DMS114 treated with DMSO at 0.1 percent for 48 hours (cell line): Measurements from ENCODE around the gene RPS6KA3.
"Not testable (repeated sequence)": the region's sequence is repeated elsewhere in the genome, so short reads cannot be mapped to it uniquely, and the experiment has no call there.

Source experiments
- DNase-seq: peaks from one replicate; lab custom pipeline; 2025; ENCODE audit not compliant: unreplicated experiment; lab: John Stamatoyannopoulos, UW

RPS6KA3 gene

GRCh38 chrX:20149326-20149725, 117.4 kb downstream of the RPS6KA3 start:
- no peak for DNase-seq

GRCh38 chrX:20147561-20147960, 119.1 kb downstream of the RPS6KA3 start:
- no peak for DNase-seq

- DNase-seq = no peak
These were observed 122.2 kb downstream of the RPS6KA3 start for GRCh38 chrX:20144491-20144890.

DNA sequence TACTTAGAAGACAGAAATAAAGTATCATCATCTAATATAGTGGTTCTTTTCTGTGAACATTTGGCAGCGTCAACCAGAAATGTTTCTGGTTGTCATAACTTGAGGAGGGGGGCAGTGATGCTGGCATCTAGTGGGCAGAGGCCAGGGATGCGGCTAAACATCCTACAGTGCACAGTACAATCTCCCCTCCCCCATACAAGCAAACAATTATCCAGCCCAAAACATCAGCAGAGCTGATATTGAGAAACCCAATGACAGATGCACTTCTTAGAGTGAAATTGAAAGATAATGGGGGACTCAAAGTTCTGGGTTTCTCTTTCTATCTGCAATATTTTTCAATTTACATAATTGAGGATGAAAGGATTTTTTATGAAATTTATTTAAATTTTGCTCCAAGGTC, 123.1 kb downstream of the RPS6KA3 start:
- no peak for DNase-seq

- DNase-seq = no peak
These were observed 123.6 kb downstream of the RPS6KA3 start for GRCh38 chrX:20143111-20143510.

DNA sequence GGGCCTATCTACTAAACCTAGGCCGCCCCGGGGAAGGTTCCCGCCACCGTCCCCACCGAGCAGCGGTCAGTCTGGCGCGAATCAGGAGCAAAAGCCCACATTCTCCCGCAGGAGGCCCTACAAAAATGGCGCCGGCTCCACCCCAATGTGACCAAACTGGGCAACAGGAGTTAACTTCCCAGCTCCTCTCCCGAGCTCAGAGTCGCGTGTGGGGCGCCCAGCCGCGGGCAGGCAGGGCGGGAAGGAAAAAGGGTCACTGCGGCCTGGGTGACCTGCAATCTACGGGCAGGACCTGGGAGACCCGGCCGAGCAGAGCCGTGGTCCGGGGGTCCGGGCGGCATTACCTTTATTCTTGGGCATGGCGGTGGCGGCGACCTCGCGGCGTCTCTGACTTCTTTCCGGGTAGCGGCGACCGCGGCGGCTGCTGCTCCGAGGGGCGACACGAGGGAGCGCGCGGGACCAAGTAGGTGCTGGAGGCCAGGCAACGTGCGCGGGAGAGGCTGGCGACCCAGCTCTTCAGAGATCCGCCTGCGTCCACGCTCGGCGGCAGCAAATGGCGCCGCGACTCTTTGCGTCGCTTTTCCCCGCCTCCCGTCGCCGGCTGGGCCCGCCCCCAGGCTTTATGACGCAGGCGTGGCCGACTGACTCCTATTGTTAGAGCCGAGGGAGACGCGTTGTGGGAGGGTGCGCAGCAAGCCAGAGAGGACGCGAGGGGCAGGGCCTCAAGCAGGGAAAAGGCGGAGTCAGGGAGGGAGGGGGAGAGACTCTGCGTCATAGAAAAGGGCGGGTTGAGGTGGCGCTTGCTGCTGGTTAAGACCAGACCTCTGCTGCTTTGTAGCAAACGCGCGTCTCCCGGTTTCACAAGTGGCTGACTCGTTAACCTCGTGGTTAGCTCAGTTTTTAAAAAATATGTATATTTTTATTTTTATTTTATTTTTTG, 125.2 kb downstream of the RPS6KA3 start, which contains the start of gene EIF1AX:
Gene EIF1AX, minus strand, starts transcription at position 558 of the 940 bp plus-strand sequence. Its CDS starts 198 bp downstream, at position 360.
- DNase-seq = peak; percentile 95

DNA sequence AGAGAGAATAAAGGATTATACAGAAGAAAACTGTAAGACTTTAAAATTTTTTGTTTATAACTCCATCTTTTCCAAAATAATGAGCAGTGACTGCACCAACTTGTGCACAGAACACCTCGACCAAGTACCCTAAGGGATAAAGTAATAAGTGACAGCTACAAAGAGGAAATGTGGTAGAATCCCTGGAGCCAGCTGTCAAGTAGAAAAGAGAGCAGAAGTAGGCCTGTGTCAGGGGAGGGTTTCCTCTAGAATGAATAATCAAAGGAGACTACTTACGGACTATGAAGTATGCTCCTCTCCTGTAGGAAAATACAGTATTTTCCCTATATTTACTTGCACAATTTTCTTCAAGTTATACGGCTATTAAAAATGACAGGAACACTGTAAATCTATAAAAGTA, 126.3 kb downstream of the RPS6KA3 start:
- no peak for DNase-seq

GRCh38 chrX:20139966-20140365, 126.7 kb downstream of the RPS6KA3 start:
- DNase-seq = no peak

GRCh38 chrX:20135944-20136343, 130.8 kb downstream of the RPS6KA3 start:
- DNase-seq = no peak

DNA sequence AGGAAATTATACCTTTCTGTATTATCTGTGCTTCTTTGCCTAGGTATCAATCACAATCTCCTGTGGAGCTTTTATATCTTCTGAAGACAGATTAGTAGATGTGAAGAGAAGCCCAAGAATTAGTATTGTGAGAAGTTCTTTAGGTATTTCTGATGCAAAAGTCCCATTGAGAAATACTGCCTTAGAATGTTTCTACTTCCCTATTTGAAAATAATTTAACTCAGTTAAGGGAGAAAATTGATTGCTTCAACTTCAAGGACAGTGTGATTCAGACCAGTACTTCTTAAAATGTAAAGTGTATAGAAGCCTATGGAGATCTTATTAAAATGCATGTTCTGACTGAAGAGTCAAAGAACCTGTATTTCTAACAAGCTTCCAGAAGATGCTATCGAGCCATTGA, 134.0 kb downstream of the RPS6KA3 start:
- no peak for DNase-seq

GRCh38 chrX:20130357-20130756, 136.4 kb downstream of the RPS6KA3 start:
- no peak for DNase-seq

GRCh38 chrX:20129547-20129946, 137.2 kb downstream of the RPS6KA3 start:
- DNase-seq = no peak

- no peak for DNase-seq
These were observed 138.0 kb downstream of the RPS6KA3 start for GRCh38 chrX:20128670-20129069.

- DNase-seq = not testable (repeated sequence)
These were observed 139.3 kb downstream of the RPS6KA3 start for GRCh38 chrX:20127440-20127839.

- not testable (repeated sequence) for DNase-seq
These were observed 139.9 kb downstream of the RPS6KA3 start for GRCh38 chrX:20126833-20127232.

GRCh38 chrX:20124964-20125363, 141.7 kb downstream of the RPS6KA3 start:
- DNase-seq = no peak

DNA sequence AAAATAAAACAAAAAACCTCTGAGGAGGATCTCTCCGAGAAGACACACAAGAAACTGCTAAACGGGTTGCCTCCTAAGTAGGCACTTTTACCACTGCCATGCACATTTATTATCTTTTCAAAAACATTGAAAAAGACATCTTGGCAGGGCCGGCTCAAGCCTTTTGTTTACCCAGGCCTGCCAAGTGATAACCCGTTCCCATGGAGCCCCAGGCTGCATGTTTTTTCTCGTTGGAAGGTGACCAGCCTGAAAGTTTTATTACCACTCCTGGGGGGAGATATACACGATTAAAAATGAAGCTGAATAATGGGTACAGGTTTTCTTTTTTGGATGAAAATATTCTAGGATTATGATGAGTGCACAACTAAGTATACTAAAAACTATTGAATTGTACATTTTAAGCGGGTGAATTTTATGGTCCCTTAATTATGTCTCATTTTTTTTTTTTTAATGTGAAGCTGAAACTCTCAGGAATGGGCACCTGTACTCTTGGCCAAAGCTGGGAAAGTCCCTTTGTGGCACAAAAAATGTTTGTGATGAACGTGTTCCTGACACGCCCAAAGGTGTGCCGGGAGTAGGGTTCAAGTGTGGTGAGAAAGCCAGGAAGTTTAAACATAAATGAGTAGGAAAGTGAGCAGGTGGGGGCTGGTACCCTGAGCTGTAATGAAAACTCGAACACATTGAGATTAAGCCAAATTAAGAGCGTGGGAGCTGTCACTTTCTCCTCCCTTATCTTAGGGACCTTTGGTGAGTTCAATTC, 148.5 kb downstream of the RPS6KA3 start:
- DNase-seq = no peak

DNA sequence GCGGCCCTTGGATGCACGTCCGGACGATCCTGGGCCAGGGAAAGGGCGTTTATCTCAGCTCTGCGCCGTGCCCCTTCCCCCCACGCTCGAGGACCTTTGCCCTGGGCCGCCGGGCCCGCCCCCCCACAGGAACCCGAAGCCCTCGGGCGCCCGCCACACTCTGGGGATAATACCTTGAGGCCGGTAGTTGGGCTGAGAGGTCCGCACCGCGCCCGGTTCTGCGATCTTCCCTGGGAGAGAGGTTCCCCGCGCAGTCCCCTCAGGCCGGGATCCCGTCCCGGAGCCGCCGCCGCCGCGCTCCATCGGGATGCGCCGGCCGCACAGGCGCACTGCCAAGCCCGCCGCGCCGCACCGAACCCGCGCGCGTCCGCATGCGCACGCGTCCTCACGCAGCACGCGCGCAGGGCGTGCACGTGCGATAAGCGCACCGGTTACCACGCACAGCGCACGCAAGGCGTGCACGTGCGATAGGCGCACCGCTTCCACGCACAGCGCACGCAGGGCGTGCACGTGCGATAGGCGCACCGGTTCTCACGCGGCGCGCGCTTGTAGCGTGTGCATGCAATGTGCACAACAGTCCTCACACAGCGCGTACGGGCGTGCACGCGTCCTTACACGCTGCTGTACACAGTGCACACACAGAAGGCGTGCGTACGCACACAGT, 150.0 kb downstream of the RPS6KA3 start, which contains the start of gene MAP7D2:
Gene MAP7D2, minus strand, starts transcription at position 331 of the 664 bp plus-strand sequence. Its CDS starts 28 bp downstream, at position 303.
- no peak for DNase-seq

DNA sequence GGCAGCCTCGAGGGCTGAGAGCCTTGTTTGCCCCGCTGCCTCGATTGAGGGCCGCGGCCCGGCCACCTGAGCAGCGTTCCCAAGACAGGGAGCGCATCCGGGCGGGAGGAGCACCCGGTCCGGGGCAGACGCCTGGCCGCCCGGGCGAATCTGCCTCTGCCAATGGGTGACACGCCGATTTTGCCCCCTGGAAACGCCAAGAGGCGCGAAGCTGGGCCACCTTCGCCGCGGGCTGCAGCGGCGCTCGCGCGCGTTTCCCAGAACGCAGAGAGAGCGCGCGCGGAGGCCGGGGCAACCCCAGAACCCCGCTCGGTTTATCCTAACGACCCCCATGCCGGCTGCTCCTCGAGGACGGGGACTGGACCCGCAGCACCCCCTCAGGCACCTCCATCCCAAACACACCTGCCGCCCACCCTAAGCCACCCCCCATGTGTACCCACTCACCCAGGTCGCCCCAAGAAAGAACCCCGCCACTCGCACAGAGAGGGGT, 150.6 kb downstream of the RPS6KA3 start:
- DNase-seq = no peak

- DNase-seq = no peak
These were observed 154.5 kb downstream of the RPS6KA3 start for GRCh38 chrX:20112022-20112774.
